ENCODE data around the gene ZNF829.

- TF ChIP-seq CTCF (IDR thresholded peaks at IDR 0.05) (no peak), POLR2A (IDR thresholded peaks at IDR 0.05) (no peak)
Observed at GRCh38 chr19:36891768-36892357, 24.2 kb downstream of the ZNF829 start.

All from tibial nerve (tissue), 3 donors.